SH-SY5Y (cell line): Measurements from ENCODE around the gene SIRPB2.

ENCODE experiments used
- GATA2 ChIP-seq: IDR thresholded peaks from 2 replicates; pipeline ENCODE4 v1.6.1; 2011; ENCODE audit warnings: mild to moderate bottlenecking, low read depth, low read length
- GATA3 ChIP-seq: IDR thresholded peaks from 2 replicates; pipeline ENCODE4 v1.6.1; 2011; ENCODE audit warnings: low read depth, mild to moderate bottlenecking, low read length, moderate library complexity

DNA sequence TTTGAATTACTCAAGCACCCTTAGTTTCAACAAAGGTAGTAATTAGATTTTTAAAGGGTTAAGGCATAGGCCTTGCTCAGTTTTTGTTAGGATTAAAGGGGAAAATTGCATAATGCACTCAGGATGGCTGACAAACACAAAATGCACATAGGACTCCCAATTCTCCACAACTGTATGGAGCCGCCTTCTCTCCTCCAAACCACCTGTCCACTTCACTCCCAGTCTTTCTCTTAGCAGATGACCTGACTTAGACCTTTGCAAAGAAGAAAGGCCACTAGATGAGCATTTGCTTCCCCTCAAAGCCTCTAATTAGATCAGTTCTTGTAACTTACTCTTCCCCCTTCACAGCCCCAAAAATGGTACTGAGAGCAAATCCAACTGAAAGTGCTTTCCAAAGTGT is 44.7 kb downstream of the SIRPB2 start:
- no peak for TF ChIP-seq GATA3
- TF ChIP-seq GATA2: no peak
